ENCODE data around the gene KRTAP17-1. TPM values are rescaled to one million over a fixed set of nuclear protein-coding genes. Genes with fewer than 3 reads are reported as not detected.

Gene KRTAP17-1
- total RNA-seq, 1 experiment from 2014 or later, result not detected

GRCh38 chr17:41334385-41335305, 19.1 kb upstream of the KRTAP17-1 start:
- no peaks in the 10 kb centered on the region for H3K9me3 ChIP-seq (ENCODE audit: control insufficient read depth, low read depth, low read length)
- no peaks in the 10 kb centered on the region for H4K20me1 ChIP-seq (ENCODE audit: control insufficient read depth, insufficient read depth, insufficient read length)
- TF ChIP-seq CTCF (conservative IDR thresholded peaks at IDR 0.05), result no peak
- WGBS (ENCODE audit: extremely low coverage, insufficient read length, low lambda C conversion rate), result no CpG with 5 or more reads among the region's 6 CpGs
- H3K79me2 ChIP-seq (ENCODE audit: insufficient read depth, low read length), result no peaks in the 10 kb centered on the region
- H3K14ac ChIP-seq (ENCODE audit: insufficient read depth, low read length), result no peak overlapping the region
- H3K23ac ChIP-seq (ENCODE audit: insufficient read length, low read depth, low read length), result no peak overlapping the region
- no peak overlapping the region for H2BK5ac ChIP-seq (ENCODE audit: insufficient read length, low read length)
- no peak overlapping the region for H3T11ph ChIP-seq (ENCODE audit: low read length)
- H3K9me3 Mint-ChIP-seq, result no peaks in the 10 kb centered on the region; a peak in 2 of 5 replicates
- no peak overlapping the region for H4K91ac ChIP-seq (ENCODE audit: insufficient read length, low read depth, low read length)
- no peak for DNase-seq
- no peaks in the 10 kb centered on the region for H3K27me3 ChIP-seq (ENCODE audit: insufficient read depth, low read length)
- no peak overlapping the region for H3K18ac ChIP-seq (ENCODE audit: insufficient read length, low read depth, low read length)
- no peak overlapping the region for H2BK12ac ChIP-seq (ENCODE audit: insufficient read length, low read depth, low read length)
- H2BK20ac ChIP-seq (ENCODE audit: low read depth, low read length, poor library complexity, severe bottlenecking), result no peak overlapping the region
- no peak overlapping the region for H4K8ac ChIP-seq (replicated peaks; ENCODE audit: insufficient read length, low read depth, low read length)
- H3K27ac ChIP-seq (ENCODE audit: insufficient read length, low read depth, low read length), result no peak overlapping the region
- no peak overlapping the region for H2AK5ac ChIP-seq (ENCODE audit: insufficient read length, low read length)
- no peaks in the 10 kb centered on the region for H3K23me2 ChIP-seq (ENCODE audit: insufficient read length, low read depth, low read length, poor library complexity, severe bottlenecking)
- peaks cover 5% of the 10 kb centered on the region for H3K27me3 Mint-ChIP-seq (ENCODE audit: low read depth)
- H3K36me3 Mint-ChIP-seq (ENCODE audit: insufficient read depth in 1 of 3, low read depth in 3 of 3), result no peaks in the 10 kb centered on the region; a peak in 1 of 7 replicates
- H2BK15ac ChIP-seq (ENCODE audit: low read depth, low read length), result no peak overlapping the region
- no peak overlapping the region for H2AFZ ChIP-seq (ENCODE audit: low read length)
- no peak overlapping the region for H2BK120ac ChIP-seq (ENCODE audit: low read depth, low read length, poor library complexity, severe bottlenecking)
- H3K9ac ChIP-seq (ENCODE audit: extremely low read depth, insufficient read length, low read length), result no peak overlapping the region
- no peak overlapping the region for H4K5ac ChIP-seq (ENCODE audit: insufficient read length, low read depth, low read length)
- H3K4me3 Mint-ChIP-seq, result no peak overlapping the region
- H3K4me1 ChIP-seq (ENCODE audit: insufficient read depth, low read length), result no peaks in the 10 kb centered on the region
- H3K56ac ChIP-seq (ENCODE audit: insufficient read length, low read depth, low read length), result no peak overlapping the region
- peaks cover 0 to 9% of the 10 kb centered on the region in 2 experiments; a peak in 3 of 4 replicates for H3K4me1 Mint-ChIP-seq
- no peak overlapping the region for H3K4ac ChIP-seq (ENCODE audit: low read depth, low read length)
- H3K4me2 ChIP-seq (ENCODE audit: insufficient read depth, insufficient read length, low read length), result no peak overlapping the region
- no peak overlapping the region for H3K27ac Mint-ChIP-seq
- no peaks in the 10 kb centered on the region for H3K79me1 ChIP-seq (ENCODE audit: insufficient read depth, low read depth, low read length, poor library complexity, severe bottlenecking)

Measured in H9 (cell line).